NT2/D1 (cell line): ENCODE data around the gene SETMAR.

Experiments
- SUZ12 ChIP-seq: IDR thresholded peaks from 2 replicates; pipeline ENCODE4 v1.6.1; 2011; ENCODE audit not compliant: insufficient read length, insufficient read depth; ENCODE audit errors: extremely low read depth
- YY1 ChIP-seq: IDR thresholded peaks from 2 replicates; pipeline ENCODE4 v1.6.1; 2011; ENCODE audit not compliant: insufficient read length, insufficient read depth

- TF ChIP-seq YY1 (no peak), SUZ12 (no peak)
Measured at GRCh38 chr3:4335840-4336562, 32.8 kb downstream of the SETMAR start.
